ENCODE data around the gene SNPH. TPM values are rescaled to one million over a fixed set of nuclear protein-coding genes. Genes with fewer than 3 reads are reported as not detected.
A peak's percentile ranks its signal among the peaks of the same experiment; 100 is the strongest.
"Not testable (repeated sequence)": the region's sequence is repeated elsewhere in the genome, so short reads cannot be mapped to it uniquely, and the experiment has no call there.

The SNPH gene
- total and polyA plus RNA-seq, 4 donors = 0.04 to 0.50 (median 0.21) TPM

DNA sequence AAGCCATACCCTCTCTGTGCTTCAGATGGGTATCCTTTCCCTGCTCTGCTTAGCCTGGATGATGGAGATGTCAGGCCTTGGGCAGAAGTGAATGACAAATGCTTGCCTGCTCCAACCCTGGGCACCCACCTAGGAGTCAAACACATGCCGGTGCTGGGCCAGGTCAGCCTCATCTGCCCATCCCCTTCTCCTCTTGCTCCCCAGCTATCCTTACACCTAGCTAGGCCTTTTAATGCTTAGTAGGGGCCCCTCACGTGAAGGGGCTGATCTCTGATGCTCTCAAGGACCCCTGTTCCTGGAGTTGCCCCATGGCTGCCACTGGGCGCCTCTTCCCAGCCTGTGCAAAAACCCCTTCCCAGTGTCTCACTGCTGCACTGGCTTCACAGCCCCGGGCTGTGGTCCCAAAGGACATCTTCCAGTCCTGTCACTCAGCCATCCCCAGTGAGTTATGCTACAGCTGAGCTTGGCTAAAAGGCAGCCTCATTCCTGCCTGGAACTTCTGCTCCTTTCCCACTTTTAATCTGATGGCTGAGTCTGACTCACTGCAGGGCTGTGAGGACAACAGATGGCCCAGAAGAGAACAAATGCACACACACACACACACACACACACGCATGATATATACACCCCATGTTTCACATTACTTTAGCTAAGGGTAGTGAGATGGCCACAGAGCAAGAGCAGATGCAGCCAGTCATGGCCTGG is 75.6 kb downstream of the SNPH start (continued):
- TF ChIP-seq EGR1 (IDR thresholded peaks at IDR 0.05; ENCODE audit: low read depth in 2 of 2) = no peak

DNA sequence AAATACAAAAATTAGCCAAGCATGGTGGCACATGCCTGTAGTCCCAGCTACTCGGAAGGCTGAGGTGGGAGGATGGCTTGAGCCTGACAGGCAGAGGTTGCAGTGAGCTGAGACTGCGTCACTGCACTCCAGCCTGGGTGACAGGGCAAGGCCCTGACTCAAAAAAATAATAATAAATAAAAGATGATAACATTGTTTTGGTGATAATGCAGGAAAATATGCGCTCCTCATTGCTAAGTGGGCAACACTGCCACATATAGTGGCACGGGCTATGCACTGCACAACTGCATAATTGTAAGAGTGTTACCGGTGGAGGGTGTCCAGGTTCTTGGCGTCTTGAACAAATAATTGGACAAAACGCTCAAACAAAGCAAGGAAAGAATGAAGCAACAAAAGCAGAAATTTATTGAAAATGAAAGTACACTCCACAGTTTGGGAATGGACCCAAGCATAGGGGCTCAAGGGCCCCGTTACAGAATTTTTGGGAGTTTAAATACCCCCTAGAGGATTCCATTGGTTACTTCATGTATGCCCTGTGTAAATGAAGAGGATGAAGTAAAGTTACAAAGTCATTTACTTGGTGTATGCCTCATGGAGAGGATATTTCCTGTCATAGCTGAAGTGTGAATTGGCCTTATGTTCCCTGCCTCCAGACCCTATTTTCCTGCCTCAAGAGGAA is 77.5 kb downstream of the SNPH start:
- H3K27me3 ChIP-seq (ENCODE audit: control insufficient read depth in 4 of 4, insufficient read depth in 4 of 4, low read length in 3 of 4); H3K9me3 ChIP-seq (ENCODE audit: control insufficient read depth in 4 of 4, low read length in 3 of 4); H3K27ac ChIP-seq (ENCODE audit: low read depth in 1 of 2, low read length in 2 of 2); H3K36me3 ChIP-seq (ENCODE audit: control insufficient read depth in 4 of 4, insufficient read depth in 3 of 4, low read depth in 1 of 4, low read length in 3 of 4); H3K4me3 ChIP-seq (ENCODE audit: low read depth in 1 of 3, low read length in 3 of 3); H3K4me1 ChIP-seq (ENCODE audit: control insufficient read depth in 4 of 4, insufficient read depth in 4 of 4, low read length in 3 of 4); H3K9ac ChIP-seq (ENCODE audit: low read depth in 1 of 2, low read length in 2 of 2): not testable (repeated sequence)
- WGBS = 93% methylated on average over 8 of the region's 8 CpGs
- DNase-seq (ENCODE audit: low spot score) = peak; percentile 9

DNA sequence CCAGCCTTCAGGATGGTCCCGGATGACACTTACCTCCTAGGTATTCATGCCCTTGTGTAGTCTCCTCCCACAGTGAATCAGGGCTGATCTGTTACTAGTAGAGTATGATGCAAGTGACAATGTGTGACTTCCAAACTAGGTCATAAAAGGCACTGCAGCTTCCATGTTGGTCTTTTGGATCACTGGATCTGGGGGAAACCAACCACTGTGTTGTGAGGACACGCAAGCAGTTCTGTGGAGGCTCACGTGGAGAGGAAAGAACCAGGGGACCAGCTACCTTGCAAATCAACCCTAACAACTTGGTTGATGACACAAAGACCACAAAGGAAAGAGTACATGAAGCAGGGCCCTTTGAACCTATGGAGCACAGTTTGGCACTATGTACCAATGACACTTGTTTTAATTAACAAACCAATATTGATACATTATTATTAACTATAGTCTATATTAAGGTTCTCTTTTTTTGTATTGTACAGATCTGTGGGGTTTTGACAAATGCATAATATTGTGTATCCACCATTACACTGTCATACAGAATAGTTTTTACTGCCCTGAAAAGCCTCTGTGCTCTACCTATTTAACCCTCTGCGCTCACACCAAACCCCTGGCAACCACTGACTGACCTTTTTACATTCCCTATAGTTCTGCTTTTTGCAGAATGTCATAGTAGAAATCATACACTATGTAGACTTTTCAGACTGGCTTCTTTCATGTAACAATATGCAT is 79.1 kb downstream of the SNPH start:
- no peak overlapping the region for H3K9ac ChIP-seq (ENCODE audit: low read depth in 1 of 2, low read length in 2 of 2)
- no peaks in the 10 kb centered on the region for H3K4me1 ChIP-seq (ENCODE audit: control insufficient read depth in 4 of 4, insufficient read depth in 4 of 4, low read length in 3 of 4)
- H3K9me3 ChIP-seq (ENCODE audit: control insufficient read depth in 4 of 4, low read length in 3 of 4) = peaks cover 0 to 3% (median 0%) of the 10 kb centered on the region in 4 donors
- WGBS = 96% methylated on average over 4 of the region's 4 CpGs
- H3K27me3 ChIP-seq (ENCODE audit: control insufficient read depth in 4 of 4, insufficient read depth in 4 of 4, low read length in 3 of 4) = no peaks in the 10 kb centered on the region
- no peak overlapping the region for H3K4me3 ChIP-seq (ENCODE audit: low read depth in 1 of 3, low read length in 3 of 3)
- no peak for DNase-seq (ENCODE audit: low spot score)
- no peaks in the 10 kb centered on the region for H3K36me3 ChIP-seq (ENCODE audit: control insufficient read depth in 4 of 4, insufficient read depth in 3 of 4, low read depth in 1 of 4, low read length in 3 of 4)
- TF ChIP-seq EGR1 (IDR thresholded peaks at IDR 0.05; ENCODE audit: low read depth in 2 of 2) (no peak), NR2F2 (IDR thresholded peaks at IDR 0.05) (no peak), RAD21 (IDR thresholded peaks at IDR 0.05) (no peak), HNF4A (conservative IDR thresholded peaks at IDR 0.05) (no peak), TAF1 (conservative IDR thresholded peaks at IDR 0.05) (no peak), FOXA1 (IDR thresholded peaks at IDR 0.05) (no peak), YY1 (IDR thresholded peaks at IDR 0.05) (no peak), JUND (IDR thresholded peaks at IDR 0.05) (no peak), RXRA (IDR thresholded peaks at IDR 0.05) (no peak), GABPA (IDR thresholded peaks at IDR 0.05 in 1 of 2, conservative IDR thresholded peaks at IDR 0.05 in 1 of 2) (no peak), FOXA2 (IDR thresholded peaks at IDR 0.05) (no peak), HNF4G (IDR thresholded peaks at IDR 0.05) (no peak)
- TF ChIP-seq, protein P1, sequence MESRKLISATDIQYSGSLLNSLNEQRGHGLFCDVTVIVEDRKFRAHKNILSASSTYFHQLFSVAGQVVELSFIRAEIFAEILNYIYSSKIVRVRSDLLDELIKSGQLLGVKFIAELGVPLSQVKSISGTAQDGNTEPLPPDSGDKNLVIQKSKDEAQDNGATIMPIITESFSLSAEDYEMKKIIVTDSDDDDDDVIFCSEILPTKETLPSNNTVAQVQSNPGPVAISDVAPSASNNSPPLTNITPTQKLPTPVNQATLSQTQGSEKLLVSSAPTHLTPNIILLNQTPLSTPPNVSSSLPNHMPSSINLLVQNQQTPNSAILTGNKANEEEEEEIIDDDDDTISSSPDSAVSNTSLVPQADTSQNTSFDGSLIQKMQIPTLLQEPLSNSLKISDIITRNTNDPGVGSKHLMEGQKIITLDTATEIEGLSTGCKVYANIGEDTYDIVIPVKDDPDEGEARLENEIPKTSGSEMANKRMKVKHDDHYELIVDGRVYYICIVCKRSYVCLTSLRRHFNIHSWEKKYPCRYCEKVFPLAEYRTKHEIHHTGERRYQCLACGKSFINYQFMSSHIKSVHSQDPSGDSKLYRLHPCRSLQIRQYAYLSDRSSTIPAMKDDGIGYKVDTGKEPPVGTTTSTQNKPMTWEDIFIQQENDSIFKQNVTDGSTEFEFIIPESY (IDR thresholded peaks at IDR 0.05) = no peak
- TF ChIP-seq, protein P2, sequence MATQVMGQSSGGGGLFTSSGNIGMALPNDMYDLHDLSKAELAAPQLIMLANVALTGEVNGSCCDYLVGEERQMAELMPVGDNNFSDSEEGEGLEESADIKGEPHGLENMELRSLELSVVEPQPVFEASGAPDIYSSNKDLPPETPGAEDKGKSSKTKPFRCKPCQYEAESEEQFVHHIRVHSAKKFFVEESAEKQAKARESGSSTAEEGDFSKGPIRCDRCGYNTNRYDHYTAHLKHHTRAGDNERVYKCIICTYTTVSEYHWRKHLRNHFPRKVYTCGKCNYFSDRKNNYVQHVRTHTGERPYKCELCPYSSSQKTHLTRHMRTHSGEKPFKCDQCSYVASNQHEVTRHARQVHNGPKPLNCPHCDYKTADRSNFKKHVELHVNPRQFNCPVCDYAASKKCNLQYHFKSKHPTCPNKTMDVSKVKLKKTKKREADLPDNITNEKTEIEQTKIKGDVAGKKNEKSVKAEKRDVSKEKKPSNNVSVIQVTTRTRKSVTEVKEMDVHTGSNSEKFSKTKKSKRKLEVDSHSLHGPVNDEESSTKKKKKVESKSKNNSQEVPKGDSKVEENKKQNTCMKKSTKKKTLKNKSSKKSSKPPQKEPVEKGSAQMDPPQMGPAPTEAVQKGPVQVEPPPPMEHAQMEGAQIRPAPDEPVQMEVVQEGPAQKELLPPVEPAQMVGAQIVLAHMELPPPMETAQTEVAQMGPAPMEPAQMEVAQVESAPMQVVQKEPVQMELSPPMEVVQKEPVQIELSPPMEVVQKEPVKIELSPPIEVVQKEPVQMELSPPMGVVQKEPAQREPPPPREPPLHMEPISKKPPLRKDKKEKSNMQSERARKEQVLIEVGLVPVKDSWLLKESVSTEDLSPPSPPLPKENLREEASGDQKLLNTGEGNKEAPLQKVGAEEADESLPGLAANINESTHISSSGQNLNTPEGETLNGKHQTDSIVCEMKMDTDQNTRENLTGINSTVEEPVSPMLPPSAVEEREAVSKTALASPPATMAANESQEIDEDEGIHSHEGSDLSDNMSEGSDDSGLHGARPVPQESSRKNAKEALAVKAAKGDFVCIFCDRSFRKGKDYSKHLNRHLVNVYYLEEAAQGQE (IDR thresholded peaks at IDR 0.05) = no peak
- TF ChIP-seq, protein P3, sequence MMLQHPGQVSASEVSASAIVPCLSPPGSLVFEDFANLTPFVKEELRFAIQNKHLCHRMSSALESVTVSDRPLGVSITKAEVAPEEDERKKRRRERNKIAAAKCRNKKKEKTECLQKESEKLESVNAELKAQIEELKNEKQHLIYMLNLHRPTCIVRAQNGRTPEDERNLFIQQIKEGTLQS (IDR thresholded peaks at IDR 0.05) = no peak
- TF ChIP-seq, protein P4, sequence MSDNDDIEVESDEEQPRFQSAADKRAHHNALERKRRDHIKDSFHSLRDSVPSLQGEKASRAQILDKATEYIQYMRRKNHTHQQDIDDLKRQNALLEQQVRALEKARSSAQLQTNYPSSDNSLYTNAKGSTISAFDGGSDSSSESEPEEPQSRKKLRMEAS (IDR thresholded peaks at IDR 0.05) = no peak
- H3K27ac ChIP-seq (ENCODE audit: low read depth in 1 of 2, low read length in 2 of 2) = no peak overlapping the region

Measured in liver (tissue), 9 donors.